ENCODE data around the gene MARCHF6.

- TF ChIP-seq CTCF (conservative IDR thresholded peaks at IDR 0.05; ENCODE audit: low read depth, low read length) (no peak), EZH2 (IDR thresholded peaks at IDR 0.05; ENCODE audit: borderline replicate concordance, low read depth, low read length, poor library complexity, severe bottlenecking) (no peak)
These were observed at the start of gene MARCHF6 for GRCh38 chr5:10353241-10354047.
